ENCODE results near the gene MBP. TPM values are rescaled to one million over a fixed set of nuclear protein-coding genes. Genes with fewer than 3 reads are reported as not detected.

Gene MBP
- total and polyA plus RNA-seq, 2 of the 13 experiments (the other 11 are each of a cell fraction or from before 2014, with no cell fraction given) = 5.0 to 8.5 TPM

GRCh38 chr18:77069931-77070330, 62.7 kb downstream of the MBP start (continued):
- TF ChIP-seq ZFP90 (CRISPR knock-in tag; IDR thresholded peaks at IDR 0.05; ENCODE audit: borderline replicate concordance) (no peak), CC2D1A (CRISPR knock-in tag; IDR thresholded peaks at IDR 0.05) (no peak)

- Histone ChIP-seq H3K36me3 (replicated peaks in 1 of 2; ENCODE audit: control insufficient read depth in 1 of 2, insufficient read depth in 2 of 2, low read length in 2 of 2) (no peaks in the 10 kb centered on the region; a peak in 1 of 5 replicates), H3K4me3 (replicated peaks in 1 of 3; ENCODE audit: insufficient read depth in 1 of 3, low read depth in 2 of 3, low read length in 3 of 3) (no peak overlapping the region), H3K27ac (ENCODE audit: extremely low read length, insufficient read depth, low read length) (no peak overlapping the region), H3K9me3 (ENCODE audit: low read length) (no peaks in the 10 kb centered on the region), H3K4me1 (ENCODE audit: insufficient read depth, low read length) (peaks cover 22% of the 10 kb centered on the region), H3K4me2 (ENCODE audit: low read depth, low read length) (no peak overlapping the region), H2AFZ (ENCODE audit: low read length) (no peak overlapping the region), H3K79me2 (ENCODE audit: insufficient read depth, low read length) (no peaks in the 10 kb centered on the region), H3K9ac (ENCODE audit: insufficient read depth, low read depth, low read length) (no peak overlapping the region), H4K20me1 (ENCODE audit: insufficient read depth, low read length) (no peaks in the 10 kb centered on the region), H3K27me3 (ENCODE audit: control insufficient read depth in 1 of 2, insufficient read depth in 2 of 2, low read length in 2 of 2) (no peaks in the 10 kb centered on the region)
- ChIA-PET CTCF (ENCODE audit: low intra/inter-chr PET ratio, low total read pairs) (no interaction called here), POLR2A (no interaction called here)
- DNase-seq (ENCODE audit: low spot score) (no peak), ATAC-seq (no peak), FAIRE-seq (no peak)
- WGBS (ENCODE audit: low lambda C conversion rate) = 98% methylated on average over 12 of the region's 14 CpGs
- in situ Hi-C loops (cut with HindIII; ENCODE audit: extremely low pct_ligation_motif_present, low pct_unique_long_range_greater_than_20kb) (no loop called here), intact Hi-C loops (cut with micrococcal nuclease; ENCODE audit: unreplicated experiment) (no loop called here)
- TF ChIP-seq ZXDC (CRISPR knock-in tag; IDR thresholded peaks at IDR 0.05) (no peak), RAD21 (CRISPR knock-in tag; IDR thresholded peaks at IDR 0.05) (no peak), CSRNP1 (CRISPR knock-in tag; IDR thresholded peaks at IDR 0.05) (no peak), CENPBD1 (CRISPR knock-in tag; IDR thresholded peaks at IDR 0.05; ENCODE audit: borderline replicate concordance, low read depth) (no peak), CBX5 (CRISPR knock-in tag; IDR thresholded peaks at IDR 0.05; ENCODE audit: borderline replicate concordance) (no peak), NR2F2 (IDR thresholded peaks at IDR 0.05; ENCODE audit: borderline replicate concordance, low read depth) (no peak), HCFC1 (IDR thresholded peaks at IDR 0.05; ENCODE audit: low read depth, low read length) (no peak), NCOA1 (CRISPR knock-in tag; IDR thresholded peaks at IDR 0.05) (no peak), FOXO4 (CRISPR knock-in tag; conservative IDR thresholded peaks at IDR 0.05) (no peak), KLF9 (CRISPR knock-in tag; IDR thresholded peaks at IDR 0.05; ENCODE audit: low read depth) (no peak), ZFP1 (CRISPR knock-in tag; IDR thresholded peaks at IDR 0.05) (no peak), SMYD3 (CRISPR knock-in tag; IDR thresholded peaks at IDR 0.05) (no peak), ZNF124 (CRISPR knock-in tag; IDR thresholded peaks at IDR 0.05) (no peak), ZNF282 (IDR thresholded peaks at IDR 0.05; ENCODE audit: partially characterized antibody) (no peak), ZNF530 (CRISPR knock-in tag; IDR thresholded peaks at IDR 0.05; ENCODE audit: low read depth) (no peak)
- BruUV-seq (replicated peaks) = no TSS peak
Observed at GRCh38 chr18:77069482-77069881, 63.1 kb downstream of the MBP start.

Measured in HepG2 (cell line).